ENCODE results near the gene MPHOSPH9.

Gene MPHOSPH9

GRCh38 chr12:123139926-123140675 lies 92.8 kb downstream of the MPHOSPH9 start:
- no peak overlapping the region for H3K4me3 ChIP-seq (ENCODE audit: insufficient read length, low read depth)
- no peaks in the 10 kb centered on the region for H3K27me3 ChIP-seq (ENCODE audit: insufficient read depth, insufficient read length)
- TF ChIP-seq SUZ12 (IDR thresholded peaks at IDR 0.05; ENCODE audit: extremely low read depth, insufficient read depth, insufficient read length) (no peak), YY1 (IDR thresholded peaks at IDR 0.05; ENCODE audit: insufficient read depth, insufficient read length) (no peak), ZNF274 (IDR thresholded peaks at IDR 0.05; ENCODE audit: low read depth, low read length) (no peak)
- H3K9ac ChIP-seq (ENCODE audit: insufficient read length, low read depth): peak overlapping the region; percentile 68
- H3K4me1 ChIP-seq (ENCODE audit: insufficient read depth, insufficient read length): peaks cover 18% of the 10 kb centered on the region
- no peaks in the 10 kb centered on the region for H3K9me3 ChIP-seq (ENCODE audit: insufficient read depth, low read length)
- DNase-seq (ENCODE audit: low read depth, low spot score): no peak
- H3K36me3 ChIP-seq (ENCODE audit: insufficient read depth, insufficient read length, low read length): no peaks in the 10 kb centered on the region

DNA sequence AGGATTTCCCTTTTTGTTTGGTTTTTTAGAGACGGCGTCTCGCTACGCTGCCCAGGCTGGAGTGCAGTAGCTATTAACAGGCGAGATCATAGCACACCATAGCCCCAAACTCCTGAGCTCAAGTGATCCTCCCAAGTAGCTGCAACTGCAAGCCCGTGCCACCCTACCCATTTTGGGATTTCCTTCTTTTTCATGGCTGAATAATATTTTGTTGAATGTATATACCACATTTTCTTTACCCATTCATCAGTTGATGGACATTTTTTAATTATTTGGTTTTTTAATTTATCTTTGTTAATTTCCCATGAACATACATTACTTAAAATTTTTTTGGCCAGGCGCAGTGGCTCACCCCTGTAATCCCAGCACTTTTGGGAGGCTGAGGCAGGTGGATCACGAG lies 97.3 kb downstream of the MPHOSPH9 start:
- no peak for DNase-seq (ENCODE audit: low read depth, low spot score)
- no peaks in the 10 kb centered on the region for H3K9me3 ChIP-seq (ENCODE audit: insufficient read depth, low read length)
- H3K4me1 ChIP-seq (ENCODE audit: insufficient read depth, insufficient read length): peaks cover 9% of the 10 kb centered on the region
- no peak for TF ChIP-seq SUZ12 (IDR thresholded peaks at IDR 0.05; ENCODE audit: extremely low read depth, insufficient read depth, insufficient read length)
- no peak for TF ChIP-seq ZNF274 (IDR thresholded peaks at IDR 0.05; ENCODE audit: low read depth, low read length)
- TF ChIP-seq YY1 (IDR thresholded peaks at IDR 0.05; ENCODE audit: insufficient read depth, insufficient read length): no peak
- no peaks in the 10 kb centered on the region for H3K36me3 ChIP-seq (ENCODE audit: insufficient read depth, insufficient read length, low read length)
- no peaks in the 10 kb centered on the region for H3K27me3 ChIP-seq (ENCODE audit: insufficient read depth, insufficient read length)
- H3K4me3 ChIP-seq (ENCODE audit: insufficient read length, low read depth): no peak overlapping the region
- no peak overlapping the region for H3K9ac ChIP-seq (ENCODE audit: insufficient read length, low read depth)

- Histone ChIP-seq H3K36me3 (ENCODE audit: insufficient read depth, insufficient read length, low read length) (no peaks in the 10 kb centered on the region), H3K4me3 (ENCODE audit: insufficient read length, low read depth) (no peak overlapping the region), H3K9ac (ENCODE audit: insufficient read length, low read depth) (no peak overlapping the region), H3K27me3 (ENCODE audit: insufficient read depth, insufficient read length) (no peaks in the 10 kb centered on the region), H3K9me3 (ENCODE audit: insufficient read depth, low read length) (no peaks in the 10 kb centered on the region), H3K4me1 (ENCODE audit: insufficient read depth, insufficient read length) (peaks cover under 1% of the 10 kb centered on the region)
- no peak for TF ChIP-seq SUZ12 (IDR thresholded peaks at IDR 0.05; ENCODE audit: extremely low read depth, insufficient read depth, insufficient read length)
- no peak for DNase-seq (ENCODE audit: low read depth, low spot score)
These were observed 98.1 kb downstream of the MPHOSPH9 start for GRCh38 chr12:123134826-123135225.

GRCh38 chr12:123134271-123134671 lies 98.7 kb downstream of the MPHOSPH9 start:
- no peak overlapping the region for H3K9ac ChIP-seq (ENCODE audit: insufficient read length, low read depth)
- H3K36me3 ChIP-seq (ENCODE audit: insufficient read depth, insufficient read length, low read length): no peaks in the 10 kb centered on the region
- no peaks in the 10 kb centered on the region for H3K9me3 ChIP-seq (ENCODE audit: insufficient read depth, low read length)
- no peaks in the 10 kb centered on the region for H3K4me1 ChIP-seq (ENCODE audit: insufficient read depth, insufficient read length)
- no peak overlapping the region for H3K4me3 ChIP-seq (ENCODE audit: insufficient read length, low read depth)
- no peak for DNase-seq (ENCODE audit: low read depth, low spot score)
- H3K27me3 ChIP-seq (ENCODE audit: insufficient read depth, insufficient read length): no peaks in the 10 kb centered on the region
- TF ChIP-seq YY1 (IDR thresholded peaks at IDR 0.05; ENCODE audit: insufficient read depth, insufficient read length) (no peak), SUZ12 (IDR thresholded peaks at IDR 0.05; ENCODE audit: extremely low read depth, insufficient read depth, insufficient read length) (no peak), ZNF274 (IDR thresholded peaks at IDR 0.05; ENCODE audit: low read depth, low read length) (no peak)

- H3K27me3 ChIP-seq (ENCODE audit: insufficient read depth, insufficient read length): no peaks in the 10 kb centered on the region
- H3K9ac ChIP-seq (ENCODE audit: insufficient read length, low read depth): no peak overlapping the region
- no peaks in the 10 kb centered on the region for H3K4me1 ChIP-seq (ENCODE audit: insufficient read depth, insufficient read length)
- TF ChIP-seq ZNF274 (IDR thresholded peaks at IDR 0.05; ENCODE audit: low read depth, low read length) (no peak), SUZ12 (IDR thresholded peaks at IDR 0.05; ENCODE audit: extremely low read depth, insufficient read depth, insufficient read length) (no peak), YY1 (IDR thresholded peaks at IDR 0.05; ENCODE audit: insufficient read depth, insufficient read length) (no peak)
- H3K9me3 ChIP-seq (ENCODE audit: insufficient read depth, low read length): no peaks in the 10 kb centered on the region
- DNase-seq (ENCODE audit: low read depth, low spot score): no peak
- H3K4me3 ChIP-seq (ENCODE audit: insufficient read length, low read depth): no peak overlapping the region
- H3K36me3 ChIP-seq (ENCODE audit: insufficient read depth, insufficient read length, low read length): no peaks in the 10 kb centered on the region
These were observed 99.2 kb downstream of the MPHOSPH9 start for GRCh38 chr12:123133701-123134100.

GRCh38 chr12:123132951-123133619 lies 99.9 kb downstream of the MPHOSPH9 start:
- no peak for TF ChIP-seq SUZ12 (IDR thresholded peaks at IDR 0.05; ENCODE audit: extremely low read depth, insufficient read depth, insufficient read length)
- TF ChIP-seq ZNF274 (IDR thresholded peaks at IDR 0.05; ENCODE audit: low read depth, low read length): no peak
- TF ChIP-seq YY1 (IDR thresholded peaks at IDR 0.05; ENCODE audit: insufficient read depth, insufficient read length): no peak
- no peaks in the 10 kb centered on the region for H3K27me3 ChIP-seq (ENCODE audit: insufficient read depth, insufficient read length)
- no peak for DNase-seq (ENCODE audit: low read depth, low spot score)
- H3K4me3 ChIP-seq (ENCODE audit: insufficient read length, low read depth): no peak overlapping the region
- no peak overlapping the region for H3K9ac ChIP-seq (ENCODE audit: insufficient read length, low read depth)
- no peaks in the 10 kb centered on the region for H3K36me3 ChIP-seq (ENCODE audit: insufficient read depth, insufficient read length, low read length)
- no peaks in the 10 kb centered on the region for H3K9me3 ChIP-seq (ENCODE audit: insufficient read depth, low read length)
- no peaks in the 10 kb centered on the region for H3K4me1 ChIP-seq (ENCODE audit: insufficient read depth, insufficient read length)

DNA sequence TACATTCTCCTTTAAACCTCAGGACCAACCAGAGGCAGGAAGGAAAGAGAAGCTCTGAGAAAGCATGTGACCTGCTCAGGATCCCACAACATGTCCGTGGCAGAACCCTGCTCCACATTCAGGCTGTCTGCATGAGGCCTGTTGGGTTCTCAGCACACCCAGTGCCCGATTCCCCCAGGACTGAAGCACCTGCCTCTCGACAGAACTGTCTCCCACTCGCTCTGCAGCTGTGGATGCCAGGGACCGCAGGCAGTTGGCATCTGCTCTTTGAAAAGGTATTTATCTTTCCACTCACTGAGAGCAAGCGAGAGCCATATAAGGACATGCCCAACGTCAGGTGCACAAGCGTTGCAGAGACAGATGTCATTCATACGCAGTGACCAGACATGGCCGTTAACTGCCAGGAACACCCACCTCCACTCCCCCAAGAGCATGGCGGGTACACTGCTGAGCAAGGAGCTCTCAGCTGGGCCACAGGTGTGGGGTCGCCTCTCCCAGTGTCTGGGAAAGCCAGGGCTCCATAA lies 101.0 kb downstream of the MPHOSPH9 start:
- TF ChIP-seq YY1 (IDR thresholded peaks at IDR 0.05; ENCODE audit: insufficient read depth, insufficient read length) (no peak), ZNF274 (IDR thresholded peaks at IDR 0.05; ENCODE audit: low read depth, low read length) (no peak), SUZ12 (IDR thresholded peaks at IDR 0.05; ENCODE audit: extremely low read depth, insufficient read depth, insufficient read length) (no peak)
- Histone ChIP-seq H3K27me3 (ENCODE audit: insufficient read depth, insufficient read length) (no peaks in the 10 kb centered on the region), H3K9me3 (ENCODE audit: insufficient read depth, low read length) (no peaks in the 10 kb centered on the region), H3K4me3 (ENCODE audit: insufficient read length, low read depth) (no peak overlapping the region), H3K4me1 (ENCODE audit: insufficient read depth, insufficient read length) (no peaks in the 10 kb centered on the region), H3K9ac (ENCODE audit: insufficient read length, low read depth) (no peak overlapping the region), H3K36me3 (ENCODE audit: insufficient read depth, insufficient read length, low read length) (no peaks in the 10 kb centered on the region)
- DNase-seq (ENCODE audit: low read depth, low spot score): no peak
